ENCODE data around the gene ACTN4. TPM values are rescaled to one million over a fixed set of nuclear protein-coding genes. Genes with fewer than 3 reads are reported as not detected.
A peak's percentile ranks its signal among the peaks of the same experiment; 100 is the strongest.

ACTN4 gene
- total RNA-seq, 1 donor from 2014 or later: 329 TPM

DNA sequence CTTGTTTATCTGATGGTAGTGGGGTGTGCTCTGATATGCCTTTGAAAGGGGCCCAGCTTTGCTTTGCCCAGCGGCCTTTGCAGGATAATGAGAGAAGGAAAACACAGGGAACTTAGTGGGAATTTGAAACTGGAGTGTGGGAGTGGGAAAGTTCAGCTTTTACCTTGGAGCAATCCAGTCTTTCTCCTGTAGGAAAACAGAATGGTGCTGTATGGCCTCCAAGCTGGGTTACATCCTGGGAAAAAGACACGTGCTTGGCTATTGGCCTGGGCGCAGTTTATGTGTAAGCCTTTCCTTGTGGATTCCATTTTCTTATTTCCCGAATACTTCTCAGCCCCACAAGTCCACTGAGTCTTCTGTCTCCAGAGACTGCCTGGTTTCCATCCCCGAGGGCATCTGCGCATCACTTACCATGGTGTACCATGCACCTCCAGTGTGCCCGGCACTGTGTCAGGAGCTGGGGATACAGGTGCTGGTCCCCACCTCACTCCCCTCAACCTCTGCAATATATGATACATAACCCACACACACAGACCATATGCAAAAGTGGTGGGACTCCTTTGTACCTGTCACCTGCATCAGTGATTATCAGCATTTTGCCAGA, 31.5 kb downstream of the ACTN4 start:
- no peaks in the 10 kb centered on the region for H3K27me3 Mint-ChIP-seq (ENCODE audit: low read depth)
- no peak overlapping the region for H3K4me3 Mint-ChIP-seq (ENCODE audit: low read depth)
- intact Hi-C loops (cut with micrococcal nuclease): no loop called here

GRCh38 chr19:38679839-38680238, 32.4 kb downstream of the ACTN4 start:
- intact Hi-C loops (cut with micrococcal nuclease): no loop called here
- H3K4me3 Mint-ChIP-seq (ENCODE audit: low read depth): no peak overlapping the region
- H3K9me3 Mint-ChIP-seq: peaks cover 7% of the 10 kb centered on the region
- H3K36me3 Mint-ChIP-seq (ENCODE audit: low read depth): peaks cover 55% of the 10 kb centered on the region
- peaks cover 90% of the 10 kb centered on the region for H3K4me1 Mint-ChIP-seq (ENCODE audit: low read depth)
- H3K27ac Mint-ChIP-seq: peak overlapping the region; percentile 6
- DNase-seq (ENCODE audit: low spot score): no peak
- no peaks in the 10 kb centered on the region for H3K27me3 Mint-ChIP-seq (ENCODE audit: low read depth)

More for the DNA sequence above, 31.5 kb downstream of the ACTN4 start:
- DNase-seq (ENCODE audit: low spot score): no peak
- Mint-ChIP-seq H3K27ac (no peak overlapping the region), H3K4me1 (ENCODE audit: low read depth) (peaks cover 89% of the 10 kb centered on the region), H3K36me3 (ENCODE audit: low read depth) (peaks cover 53% of the 10 kb centered on the region), H3K9me3 (peaks cover 7% of the 10 kb centered on the region)

- no peaks in the 10 kb centered on the region for H3K27me3 Mint-ChIP-seq (ENCODE audit: low read depth)
- H3K4me1 Mint-ChIP-seq (ENCODE audit: low read depth): peaks cover 90% of the 10 kb centered on the region
- H3K36me3 Mint-ChIP-seq (ENCODE audit: low read depth): peaks cover 46% of the 10 kb centered on the region
- H3K9me3 Mint-ChIP-seq: peaks cover 7% of the 10 kb centered on the region
- DNase-seq (ENCODE audit: low spot score): no peak
- intact Hi-C loops (cut with micrococcal nuclease): no loop called here
- no peak overlapping the region for H3K4me3 Mint-ChIP-seq (ENCODE audit: low read depth)
- H3K27ac Mint-ChIP-seq: peak overlapping the region; percentile 55
Observed at GRCh38 chr19:38682195-38682867, 34.9 kb downstream of the ACTN4 start.

- H3K9me3 Mint-ChIP-seq: peaks cover 7% of the 10 kb centered on the region
- peaks cover 87% of the 10 kb centered on the region for H3K4me1 Mint-ChIP-seq (ENCODE audit: low read depth)
- no peaks in the 10 kb centered on the region for H3K27me3 Mint-ChIP-seq (ENCODE audit: low read depth)
- peak overlapping the region; percentile 79 for H3K27ac Mint-ChIP-seq
- H3K4me3 Mint-ChIP-seq (ENCODE audit: low read depth): no peak overlapping the region
- intact Hi-C loops (cut with micrococcal nuclease): no loop called here
- H3K36me3 Mint-ChIP-seq (ENCODE audit: low read depth): peaks cover 49% of the 10 kb centered on the region
- DNase-seq (ENCODE audit: low spot score): no peak
Observed at GRCh38 chr19:38682872-38683392, 35.5 kb downstream of the ACTN4 start.

DNA sequence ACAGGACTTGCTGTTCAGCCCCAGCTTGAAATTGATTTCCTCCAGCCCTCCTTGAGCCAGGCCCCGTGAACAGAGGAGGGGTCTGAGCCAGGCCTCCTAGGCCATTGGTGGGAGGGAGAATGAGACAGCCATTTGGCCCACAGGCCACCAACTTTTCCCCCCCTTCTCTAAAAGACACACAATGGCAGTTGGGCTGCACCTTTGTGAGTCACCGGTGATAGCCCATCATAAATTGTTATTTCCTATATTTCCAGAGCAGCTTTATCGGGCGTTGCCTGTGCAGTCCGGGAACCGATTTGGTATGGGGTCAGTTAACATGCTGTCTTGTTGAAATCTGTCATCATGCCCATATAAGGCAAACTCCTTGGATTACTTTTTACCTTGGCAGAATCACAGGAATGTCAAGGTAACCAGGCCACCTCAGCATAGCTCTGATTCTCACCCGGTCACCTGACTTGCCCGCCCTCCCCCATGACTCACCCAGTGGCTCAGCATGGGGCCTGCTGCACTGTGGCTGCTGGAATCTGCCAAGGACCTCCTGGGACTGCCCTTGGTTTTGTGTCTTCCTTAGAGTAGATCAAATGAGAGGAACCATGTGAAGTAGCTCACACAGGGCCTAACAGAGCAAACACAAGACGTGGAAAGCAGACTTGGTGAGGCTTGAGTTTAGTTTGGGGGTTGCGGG, 36.1 kb downstream of the ACTN4 start:
- H3K27ac Mint-ChIP-seq: peak overlapping the region; percentile 79
- no peak overlapping the region for H3K4me3 Mint-ChIP-seq (ENCODE audit: low read depth)
- intact Hi-C loops (cut with micrococcal nuclease): no loop called here
- H3K27me3 Mint-ChIP-seq (ENCODE audit: low read depth): no peaks in the 10 kb centered on the region
- peaks cover 7% of the 10 kb centered on the region for H3K9me3 Mint-ChIP-seq
- no peak for DNase-seq (ENCODE audit: low spot score)
- peaks cover 49% of the 10 kb centered on the region for H3K36me3 Mint-ChIP-seq (ENCODE audit: low read depth)
- H3K4me1 Mint-ChIP-seq (ENCODE audit: low read depth): peaks cover 84% of the 10 kb centered on the region

DNA sequence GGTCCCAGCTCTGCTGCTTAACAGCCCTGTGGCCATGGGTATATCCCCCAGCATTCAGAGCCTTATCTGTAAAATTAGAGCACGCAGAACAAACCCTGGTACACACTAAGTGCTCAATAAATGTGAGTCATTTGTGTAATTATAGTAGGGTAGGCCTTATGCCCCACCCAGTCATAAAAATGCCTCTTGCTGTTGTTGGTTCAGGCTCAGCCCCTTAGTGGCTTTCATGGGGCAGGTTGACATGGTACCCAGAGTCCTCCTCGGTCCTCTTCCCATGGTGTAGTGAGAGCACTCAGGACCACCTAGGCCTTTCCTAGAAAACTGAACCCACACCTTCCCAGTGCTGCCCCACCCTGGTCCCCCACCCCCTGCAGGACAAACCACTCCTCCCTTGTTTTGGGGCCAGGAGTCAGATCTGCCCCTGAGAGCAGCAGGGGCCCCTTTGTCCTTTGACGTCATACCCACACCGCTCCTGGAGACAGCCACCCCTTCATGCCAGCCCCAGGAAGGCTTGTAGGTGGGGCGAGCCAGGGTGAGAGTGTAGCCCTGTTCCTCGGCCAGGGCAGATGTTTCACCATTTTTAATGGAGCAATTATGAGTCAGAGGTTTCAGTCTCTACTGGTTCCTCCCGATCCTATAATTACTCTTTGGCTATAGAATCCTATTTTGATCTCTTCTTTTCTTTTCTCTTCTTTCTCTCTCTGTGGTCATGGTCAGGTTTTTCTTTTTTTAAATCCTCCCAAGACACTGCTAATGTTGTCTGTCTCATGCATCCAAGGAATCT, 36.8 kb downstream of the ACTN4 start:
- no peak for DNase-seq (ENCODE audit: low spot score)
- Mint-ChIP-seq H3K9me3 (peaks cover 7% of the 10 kb centered on the region), H3K4me3 (ENCODE audit: low read depth) (no peak overlapping the region), H3K27me3 (ENCODE audit: low read depth) (no peaks in the 10 kb centered on the region), H3K4me1 (ENCODE audit: low read depth) (peaks cover 82% of the 10 kb centered on the region), H3K27ac (peak overlapping the region; percentile 79), H3K36me3 (ENCODE audit: low read depth) (peaks cover 50% of the 10 kb centered on the region)
- intact Hi-C loops (cut with micrococcal nuclease): no loop called here

GRCh38 chr19:38684862-38685665, 37.6 kb downstream of the ACTN4 start:
- intact Hi-C loops (cut with micrococcal nuclease): no loop called here
- H3K9me3 Mint-ChIP-seq: peaks cover 7% of the 10 kb centered on the region
- DNase-seq (ENCODE audit: low spot score): no peak
- peaks cover 74% of the 10 kb centered on the region for H3K4me1 Mint-ChIP-seq (ENCODE audit: low read depth)
- no peaks in the 10 kb centered on the region for H3K27me3 Mint-ChIP-seq (ENCODE audit: low read depth)
- H3K27ac Mint-ChIP-seq: peak overlapping the region; percentile 79
- H3K36me3 Mint-ChIP-seq (ENCODE audit: low read depth): peaks cover 44% of the 10 kb centered on the region
- no peak overlapping the region for H3K4me3 Mint-ChIP-seq (ENCODE audit: low read depth)

DNA sequence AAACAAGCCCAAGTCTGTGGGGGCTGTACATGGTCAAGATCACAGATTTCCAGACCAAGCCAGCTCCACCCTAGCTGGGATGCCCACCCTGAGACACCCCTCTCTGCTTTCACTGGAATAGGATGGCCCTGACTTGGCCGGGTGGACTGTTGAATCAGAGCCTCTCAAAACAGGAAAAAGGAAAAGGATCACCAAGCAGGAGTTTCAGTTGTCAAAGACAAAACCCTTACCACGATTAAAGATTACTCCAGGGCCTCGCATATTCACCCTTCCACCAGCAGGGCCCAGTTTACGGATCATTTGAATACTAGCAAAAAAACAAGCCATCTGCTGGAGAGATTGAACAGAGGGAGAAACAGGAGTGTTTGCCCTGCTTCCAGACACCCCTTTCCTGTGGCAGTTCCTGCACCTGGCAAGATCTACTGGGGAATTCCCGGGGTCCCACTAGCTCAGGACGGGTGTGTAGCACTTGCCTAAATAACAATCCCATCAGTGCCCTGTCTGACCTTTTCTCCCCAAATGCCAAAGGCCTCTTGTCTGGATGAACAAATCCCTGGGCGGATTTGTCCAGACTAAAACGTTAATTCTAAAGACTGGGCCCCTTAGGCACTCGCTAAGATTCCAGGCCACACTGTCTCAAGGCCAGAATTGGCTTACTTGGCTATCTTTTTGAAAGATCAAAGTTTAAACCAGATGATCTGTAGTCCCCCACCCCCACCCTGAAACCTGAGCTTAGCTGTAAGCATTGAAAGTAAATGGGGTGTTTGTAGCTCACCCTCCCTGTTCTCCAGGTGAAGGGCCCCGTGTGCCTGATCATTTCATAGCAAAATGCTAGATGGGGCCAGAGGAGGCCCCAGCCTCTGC, 38.4 kb downstream of the ACTN4 start:
- DNase-seq (ENCODE audit: low spot score): no peak
- peaks cover 69% of the 10 kb centered on the region for H3K4me1 Mint-ChIP-seq (ENCODE audit: low read depth)
- no peaks in the 10 kb centered on the region for H3K27me3 Mint-ChIP-seq (ENCODE audit: low read depth)
- H3K4me3 Mint-ChIP-seq (ENCODE audit: low read depth): peak overlapping the region; percentile 64
- H3K9me3 Mint-ChIP-seq: peaks cover 7% of the 10 kb centered on the region
- intact Hi-C loops (cut with micrococcal nuclease): loop anchor here (1.0 kb wide), 1 partner anchor 31 kb away; no protein-coding TSS in a partner anchor
- peaks cover 46% of the 10 kb centered on the region for H3K36me3 Mint-ChIP-seq (ENCODE audit: low read depth)
- peak overlapping the region; percentile 83 for H3K27ac Mint-ChIP-seq

- H3K36me3 Mint-ChIP-seq (ENCODE audit: low read depth): peaks cover 41% of the 10 kb centered on the region
Observed at GRCh38 chr19:38686530-38686888, 39.1 kb downstream of the ACTN4 start.

GRCh38 chr19:38687837-38688378, 40.5 kb downstream of the ACTN4 start:
- H3K27me3 Mint-ChIP-seq (ENCODE audit: low read depth): no peaks in the 10 kb centered on the region
- peaks cover 32% of the 10 kb centered on the region for H3K36me3 Mint-ChIP-seq (ENCODE audit: low read depth)
- intact Hi-C loops (cut with micrococcal nuclease): no loop called here
- H3K4me1 Mint-ChIP-seq (ENCODE audit: low read depth): peaks cover 64% of the 10 kb centered on the region
- peaks cover 1% of the 10 kb centered on the region for H3K9me3 Mint-ChIP-seq
- no peak overlapping the region for H3K27ac Mint-ChIP-seq
- no peak overlapping the region for H3K4me3 Mint-ChIP-seq (ENCODE audit: low read depth)
- no peak for DNase-seq (ENCODE audit: low spot score)

More at GRCh38 chr19:38686530-38686888, 39.1 kb downstream of the ACTN4 start:
- DNase-seq (ENCODE audit: low spot score): peak; percentile 29
- intact Hi-C loops (cut with micrococcal nuclease): loop anchor here (1.0 kb wide), 1 partner anchor 31 kb away; no protein-coding TSS in a partner anchor
- Mint-ChIP-seq H3K4me1 (ENCODE audit: low read depth) (peaks cover 65% of the 10 kb centered on the region), H3K27ac (peak overlapping the region; percentile 83), H3K9me3 (peaks cover 7% of the 10 kb centered on the region), H3K4me3 (ENCODE audit: low read depth) (peak overlapping the region; percentile 64), H3K27me3 (ENCODE audit: low read depth) (no peaks in the 10 kb centered on the region)

DNA sequence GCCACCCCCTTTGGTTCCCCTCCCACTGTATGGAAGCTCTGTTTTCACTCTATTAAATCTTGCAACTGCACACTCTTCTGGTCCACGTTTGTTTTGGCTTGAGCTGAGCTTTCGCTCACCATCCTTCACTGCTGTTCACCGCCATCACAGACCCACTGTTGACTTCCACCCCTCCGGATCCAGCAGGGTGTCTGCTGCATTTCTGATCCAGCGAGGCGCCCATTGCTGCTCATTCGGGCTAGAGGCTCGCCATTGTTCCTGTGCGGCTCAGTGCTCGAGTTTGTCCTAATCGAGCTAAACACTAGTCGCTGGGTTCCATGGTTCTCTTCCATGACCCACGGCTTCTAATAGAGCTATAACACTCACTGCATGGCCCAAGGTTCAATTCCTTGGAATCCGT, 42.7 kb downstream of the ACTN4 start:
- Mint-ChIP-seq H3K27ac (no peak overlapping the region), H3K4me3 (ENCODE audit: low read depth) (no peak overlapping the region), H3K27me3 (ENCODE audit: low read depth) (no peaks in the 10 kb centered on the region), H3K4me1 (ENCODE audit: low read depth) (peaks cover 61% of the 10 kb centered on the region), H3K9me3 (no peaks in the 10 kb centered on the region), H3K36me3 (ENCODE audit: low read depth) (peaks cover 20% of the 10 kb centered on the region)
- intact Hi-C loops (cut with micrococcal nuclease): no loop called here
- no peak for DNase-seq (ENCODE audit: low spot score)
